Measurements from ENCODE around the gene SMPDL3A. TPM values are rescaled to one million over a fixed set of nuclear protein-coding genes. Genes with fewer than 3 reads are reported as not detected.

The SMPDL3A gene
- total and polyA plus RNA-seq, 2 of the 13 experiments (the other 11 are each of a cell fraction or from before 2014, with no cell fraction given) = 7.8 to 17.3 TPM

DNA sequence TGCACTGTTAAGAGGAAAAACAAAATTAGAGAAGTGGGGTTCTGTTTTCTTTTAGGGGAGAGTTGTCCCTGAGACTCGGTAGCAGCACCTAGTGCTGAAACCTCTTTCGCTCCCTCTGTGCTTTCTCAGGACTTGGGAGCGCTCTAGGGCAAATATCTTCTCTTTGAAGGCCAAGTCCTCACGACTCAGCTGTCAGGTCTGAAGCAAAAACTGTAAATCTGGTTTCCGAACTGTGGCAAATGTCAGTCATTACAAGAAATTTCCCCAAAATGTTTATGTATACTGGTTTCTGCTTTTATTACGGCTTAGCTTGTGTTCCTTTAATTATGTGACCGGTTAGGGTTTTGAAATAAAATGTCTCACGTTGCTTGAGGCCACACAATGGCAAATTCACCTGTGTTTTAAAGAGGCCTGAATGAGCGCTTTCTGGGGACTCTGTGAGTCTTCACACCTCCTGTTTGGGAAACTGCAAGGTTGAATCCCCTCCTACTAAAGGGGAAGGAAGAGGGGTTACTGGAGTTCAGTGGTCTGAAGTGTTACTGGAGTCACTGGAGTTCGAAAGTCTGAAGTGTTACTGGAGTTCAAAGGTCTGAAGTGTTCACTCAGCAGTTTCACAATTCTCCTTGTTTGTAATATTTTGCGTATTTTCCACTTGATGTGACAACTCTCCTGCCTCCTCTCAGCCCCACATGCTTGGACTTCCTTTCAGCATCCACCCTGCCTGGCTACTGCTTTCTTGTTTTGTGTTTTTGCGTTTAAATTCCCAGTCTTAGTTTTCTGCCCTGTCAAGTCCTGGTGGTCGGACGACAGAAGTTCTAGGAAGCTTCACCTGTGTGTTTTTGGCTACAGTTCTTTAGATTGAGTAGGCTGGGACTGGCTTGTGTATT is 1.6 kb downstream of the SMPDL3A start:
- BruUV-seq (replicated peaks) = TSS peak; percentile 50
- H3K27ac ChIP-seq (ENCODE audit: extremely low read length, insufficient read depth, low read length) = peak overlapping the region; percentile 91
- peak overlapping the region; percentile 73 to 95 (median 77) for H3K4me3 ChIP-seq (replicated peaks in 1 of 3; ENCODE audit: insufficient read depth in 1 of 3, low read depth in 2 of 3, low read length in 3 of 3)
- intact Hi-C loops (cut with micrococcal nuclease; ENCODE audit: unreplicated experiment) = loop anchor here (5.0 kb wide), 1 partner anchor 318 kb away; the partner anchor contains the start of gene SERINC1
- peak; percentile 86 for DNase-seq (ENCODE audit: low spot score)
- H3K9me3 ChIP-seq (ENCODE audit: low read length) = no peaks in the 10 kb centered on the region
- no peaks in the 10 kb centered on the region; a peak in 1 of 5 replicates for H3K27me3 ChIP-seq (ENCODE audit: control insufficient read depth in 1 of 2, insufficient read depth in 2 of 2, low read length in 2 of 2)
- ChIA-PET POLR2A (interaction anchor here (1.2 to 7.1 kb wide), 5 partner anchors 10 to 319 kb away, joined by 4 to 177 read pairs (median 5); partner anchors contain the start of gene SERINC1), CTCF (ENCODE audit: low intra/inter-chr PET ratio, low total read pairs) (interaction anchor here (1.8 to 3.3 kb wide), 3 partner anchors 8 to 49 kb away, joined by 4 to 13 read pairs (median 11); no protein-coding TSS in a partner anchor)
- peak overlapping the region; percentile 15 for H2AFZ ChIP-seq (ENCODE audit: low read length)
- peak; percentile 87 for FAIRE-seq
- H3K36me3 ChIP-seq (replicated peaks in 1 of 2; ENCODE audit: control insufficient read depth in 1 of 2, insufficient read depth in 2 of 2, low read length in 2 of 2) = no peaks in the 10 kb centered on the region
- peaks cover 44% of the 10 kb centered on the region for H3K4me1 ChIP-seq (ENCODE audit: insufficient read depth, low read length)
- under 1% methylated on average over 14 of the region's 14 CpGs for WGBS (ENCODE audit: low lambda C conversion rate)
- no peaks in the 10 kb centered on the region for H3K79me2 ChIP-seq (ENCODE audit: insufficient read depth, low read length)
- H3K4me2 ChIP-seq (ENCODE audit: low read depth, low read length) = peak overlapping the region; percentile 98
- no peaks in the 10 kb centered on the region for H4K20me1 ChIP-seq (ENCODE audit: insufficient read depth, low read length)
- ATAC-seq = peak; percentile 7
- in situ Hi-C loops (cut with HindIII; ENCODE audit: extremely low pct_ligation_motif_present, low pct_unique_long_range_greater_than_20kb) = no loop called here
- H3K9ac ChIP-seq (ENCODE audit: insufficient read depth, low read depth, low read length) = peak overlapping the region; percentile 91
- peak; percentile 48; the same call in 1 of the 2 replicates for TF ChIP-seq HOXA3 (CRISPR knock-in tag; IDR thresholded peaks at IDR 0.05)
- TF ChIP-seq, protein P1, sequence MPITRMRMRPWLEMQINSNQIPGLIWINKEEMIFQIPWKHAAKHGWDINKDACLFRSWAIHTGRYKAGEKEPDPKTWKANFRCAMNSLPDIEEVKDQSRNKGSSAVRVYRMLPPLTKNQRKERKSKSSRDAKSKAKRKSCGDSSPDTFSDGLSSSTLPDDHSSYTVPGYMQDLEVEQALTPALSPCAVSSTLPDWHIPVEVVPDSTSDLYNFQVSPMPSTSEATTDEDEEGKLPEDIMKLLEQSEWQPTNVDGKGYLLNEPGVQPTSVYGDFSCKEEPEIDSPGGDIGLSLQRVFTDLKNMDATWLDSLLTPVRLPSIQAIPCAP (CRISPR knock-in tag; IDR thresholded peaks at IDR 0.05; ENCODE audit: low read depth) = no peak
- no peak for TF ChIP-seq ATM (IDR thresholded peaks at IDR 0.05; ENCODE audit: borderline replicate concordance)
- no peak for TF ChIP-seq RFXAP (CRISPR knock-in tag; IDR thresholded peaks at IDR 0.05; ENCODE audit: borderline replicate concordance)
- no peak for TF ChIP-seq TAF15 (IDR thresholded peaks at IDR 0.05; ENCODE audit: low read depth, low read length, poor library complexity, severe bottlenecking)
- TF ChIP-seq MAFG (CRISPR knock-in tag; IDR thresholded peaks at IDR 0.05) = no peak
- no peak; the same call in 1 of the 2 replicates for TF ChIP-seq XBP1 (CRISPR knock-in tag; IDR thresholded peaks at IDR 0.05)
- TF ChIP-seq, protein P2, sequence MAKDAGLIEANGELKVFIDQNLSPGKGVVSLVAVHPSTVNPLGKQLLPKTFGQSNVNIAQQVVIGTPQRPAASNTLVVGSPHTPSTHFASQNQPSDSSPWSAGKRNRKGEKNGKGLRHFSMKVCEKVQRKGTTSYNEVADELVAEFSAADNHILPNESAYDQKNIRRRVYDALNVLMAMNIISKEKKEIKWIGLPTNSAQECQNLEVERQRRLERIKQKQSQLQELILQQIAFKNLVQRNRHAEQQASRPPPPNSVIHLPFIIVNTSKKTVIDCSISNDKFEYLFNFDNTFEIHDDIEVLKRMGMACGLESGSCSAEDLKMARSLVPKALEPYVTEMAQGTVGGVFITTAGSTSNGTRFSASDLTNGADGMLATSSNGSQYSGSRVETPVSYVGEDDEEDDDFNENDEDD (CRISPR knock-in tag; IDR thresholded peaks at IDR 0.05; ENCODE audit: borderline replicate concordance) = no peak; the same call in 1 of the 2 replicates
- no peak for TF ChIP-seq NFE2L1 (CRISPR knock-in tag; IDR thresholded peaks at IDR 0.05; ENCODE audit: borderline replicate concordance)
- TF ChIP-seq KLF6 (CRISPR knock-in tag; IDR thresholded peaks at IDR 0.05) = peak; percentile 59; the same call in 1 of the 2 replicates
- no peak for TF ChIP-seq NFKBIZ (CRISPR knock-in tag; IDR thresholded peaks at IDR 0.05)
- TF ChIP-seq ZNF253 (CRISPR knock-in tag; IDR thresholded peaks at IDR 0.05; ENCODE audit: borderline replicate concordance) = no peak
- TF ChIP-seq ZFP36L2 (CRISPR knock-in tag; IDR thresholded peaks at IDR 0.05) = no peak
- TF ChIP-seq TOE1 (CRISPR knock-in tag; IDR thresholded peaks at IDR 0.05) = peak; percentile 59; the same call in 1 of the 2 replicates
- no peak for TF ChIP-seq NKX3-1 (CRISPR knock-in tag; IDR thresholded peaks at IDR 0.05)
- no peak for TF ChIP-seq ZNF446 (CRISPR knock-in tag; IDR thresholded peaks at IDR 0.05)
- TF ChIP-seq EHMT2 (IDR thresholded peaks at IDR 0.05; ENCODE audit: borderline replicate concordance, low read depth, low read length) = peak; percentile 76; the same call in 1 of the 2 replicates
- 0 out of 2 replicates have a peak, but pooled peaks have one; percentile 69 for TF ChIP-seq ZNF512B (CRISPR knock-in tag; IDR thresholded peaks at IDR 0.05; ENCODE audit: borderline replicate concordance)
- TF ChIP-seq NCOR1 (IDR thresholded peaks at IDR 0.05; ENCODE audit: borderline replicate concordance, low read length) = peak; percentile 98
